ENCODE data around the gene ARHGAP31. TPM values are rescaled to one million over a fixed set of nuclear protein-coding genes. Genes with fewer than 3 reads are reported as not detected.

ARHGAP31 gene
- total and polyA plus RNA-seq, 2 of the 8 experiments (the other 6 are each of a cell fraction or from before 2014, with no cell fraction given) = 1.1 to 7.6 TPM

GRCh38 chr3:119380697-119381096 lies 86.5 kb downstream of the ARHGAP31 start:
- H2BK120ac ChIP-seq (replicated peaks; ENCODE audit: low read depth, low read length) = no peak overlapping the region
- WGBS, 2 experiments (ENCODE audit: extremely low coverage in 1 of 2, insufficient coverage in 1 of 2, insufficient read length in 1 of 2, insufficient replicate concordance in 2 of 2, low coverage in 1 of 2, low lambda C conversion rate in 2 of 2, missing lambda C conversion rate in 1 of 2) = 75% methylated on average over 3 of the region's 3 CpGs; no CpG with 5 or more reads in 1 of the 2 experiments
- H2BK20ac ChIP-seq (ENCODE audit: low read length) = 0 out of 2 replicates have a peak overlapping the region, but pooled peaks have one; percentile 51
- H3K27ac ChIP-seq (ENCODE audit: low read depth, low read length) = no peak overlapping the region
- H3K9me3 ChIP-seq (ENCODE audit: insufficient read depth in 2 of 2, low read depth in 1 of 2, low read length in 1 of 2) = no peaks in the 10 kb centered on the region
- H3K79me1 ChIP-seq (ENCODE audit: low read depth, low read length) = no peaks in the 10 kb centered on the region
- H2BK15ac ChIP-seq (ENCODE audit: low read length) = no peak overlapping the region
- no peak overlapping the region for H4K5ac ChIP-seq (ENCODE audit: insufficient read length, low read depth, low read length)
- H2AFZ ChIP-seq (ENCODE audit: low read length) = no peak overlapping the region
- DNase-seq (ENCODE audit: low read depth in 1 of 2, low spot score in 2 of 2) (no peak), FAIRE-seq (no peak)
- no peak overlapping the region for H3K18ac ChIP-seq (ENCODE audit: extremely low read depth, low read length)
- no peak overlapping the region for H3K4ac ChIP-seq (replicated peaks; ENCODE audit: insufficient read length, low read depth, low read length)
- no peak overlapping the region for H3K4me3 ChIP-seq (ENCODE audit: extremely low read depth in 1 of 4, insufficient read depth in 2 of 4, low read depth in 3 of 4, low read length in 4 of 4)
- no peak overlapping the region for H3K9ac ChIP-seq (replicated peaks in 1 of 4; ENCODE audit: extremely low read depth in 1 of 4, low read depth in 3 of 4, low read length in 3 of 4)
- H2AK5ac ChIP-seq (ENCODE audit: low read depth, low read length) = no peak overlapping the region
- H4K91ac ChIP-seq (replicated peaks; ENCODE audit: insufficient read length, low read length) = no peak overlapping the region
- H3K79me2 ChIP-seq (ENCODE audit: control insufficient read depth in 1 of 2, insufficient read depth in 2 of 2, low read length in 2 of 2) = no peaks in the 10 kb centered on the region
- H3K23ac ChIP-seq (ENCODE audit: insufficient read length) = no peak overlapping the region
- H3K4me1 ChIP-seq (replicated peaks in 1 of 4; ENCODE audit: control insufficient read depth in 3 of 4, insufficient read depth in 4 of 4, low read length in 3 of 4) = peaks cover 0 to 5% (median 0%) of the 10 kb centered on the region in 4 experiments; a peak in 1 of 7 replicates
- ChIA-PET CTCF (ENCODE audit: partially characterized antibody) (interaction anchor here (0.6 to 1.9 kb wide), 3 partner anchors 18 to 106 kb away, joined by 3 to 5 read pairs (median 4); no protein-coding TSS in a partner anchor), POLR2A (ENCODE audit: partially characterized antibody) (interaction anchor here (1.3 kb wide), 1 partner anchor 30 kb away, joined by 4 read pairs; no protein-coding TSS in a partner anchor)
- H2BK5ac ChIP-seq (ENCODE audit: low read depth, low read length) = no peak overlapping the region
- no peaks in the 10 kb centered on the region for H3K36me3 ChIP-seq (ENCODE audit: control insufficient read depth in 2 of 4, insufficient read depth in 4 of 4, low read length in 3 of 4)
- H3K14ac ChIP-seq (ENCODE audit: insufficient read length) = no peak overlapping the region
- H4K20me1 ChIP-seq (replicated peaks in 1 of 2; ENCODE audit: control insufficient read depth in 1 of 2, insufficient read depth in 2 of 2, low read length in 2 of 2) = no peaks in the 10 kb centered on the region
- no peaks in the 10 kb centered on the region for H3K23me2 ChIP-seq (ENCODE audit: low read depth, low read length)
- no peak overlapping the region for H3K56ac ChIP-seq (replicated peaks; ENCODE audit: insufficient read length, low read depth, low read length)
- no peaks in the 10 kb centered on the region for H3K27me3 ChIP-seq (replicated peaks in 1 of 4; ENCODE audit: control insufficient read depth in 3 of 4, extremely low read depth in 1 of 4, insufficient read depth in 3 of 4, low read length in 3 of 4)
- H2BK12ac ChIP-seq (ENCODE audit: low read depth, low read length) = no peak overlapping the region; the same call in 1 of the 2 replicates
- no peak overlapping the region for H3K4me2 ChIP-seq (ENCODE audit: insufficient read depth in 1 of 2, low read depth in 2 of 2, low read length in 2 of 2)
- H4K8ac ChIP-seq (ENCODE audit: extremely low read depth, insufficient read depth, low read length) = no peak overlapping the region
- TF ChIP-seq BCL11A (IDR thresholded peaks at IDR 0.05; ENCODE audit: low read depth in 2 of 2, low read length in 2 of 2) = no peak
- no peak for TF ChIP-seq TCF12 (IDR thresholded peaks at IDR 0.05; ENCODE audit: low read depth, low read length)
- no peak for TF ChIP-seq GTF2F1 (IDR thresholded peaks at IDR 0.05; ENCODE audit: borderline replicate concordance, low read depth, low read length)
- no peak for TF ChIP-seq NRF1 (IDR thresholded peaks at IDR 0.05; ENCODE audit: low read depth, low read length)

Measured in H1 (cell line).